Astrocyte of the hippocampus (primary cell): ENCODE results near the gene BTBD1.

Source experiments
- DNase-seq: peaks from one replicate; pipeline ENCODE4 v3.0.0; 2011; ENCODE audit warnings: low read depth, low spot score

Gene BTBD1

GRCh38 chr15:82993144-82993543 is 73.9 kb downstream of the BTBD1 start:
- DNase-seq: no peak

GRCh38 chr15:82992436-82992998 is 74.5 kb downstream of the BTBD1 start:
- DNase-seq: no peak

- no peak for DNase-seq
Measured at GRCh38 chr15:82986442-82986780, 80.6 kb downstream of the BTBD1 start.

- peak; percentile 98 for DNase-seq
Measured at GRCh38 chr15:82985688-82986441, 81.2 kb downstream of the BTBD1 start, which contains the start of gene RAMAC. Gene RAMAC (plus strand): TSS chr15:82986210. CDS start chr15:82989019, 2,809 bp downstream.

GRCh38 chr15:82980981-82981380 is 86.1 kb downstream of the BTBD1 start:
- no peak for DNase-seq

GRCh38 chr15:82979726-82980125 is 87.3 kb downstream of the BTBD1 start:
- DNase-seq: no peak

- DNase-seq: no peak
Measured at GRCh38 chr15:82978438-82978837, 88.6 kb downstream of the BTBD1 start.

GRCh38 chr15:82977076-82977475 is 90.0 kb downstream of the BTBD1 start:
- DNase-seq: no peak

GRCh38 chr15:82972990-82973389 is 94.1 kb downstream of the BTBD1 start:
- no peak for DNase-seq

GRCh38 chr15:82971218-82971984 is 95.7 kb downstream of the BTBD1 start:
- no peak for DNase-seq

GRCh38 chr15:82970696-82971095 is 96.4 kb downstream of the BTBD1 start:
- no peak for DNase-seq

- DNase-seq: no peak
Measured at GRCh38 chr15:82970078-82970686, 96.9 kb downstream of the BTBD1 start.

GRCh38 chr15:82969353-82969752 is 97.7 kb downstream of the BTBD1 start:
- no peak for DNase-seq

GRCh38 chr15:82968066-82968465 is 99.0 kb downstream of the BTBD1 start:
- peak; percentile 71 for DNase-seq

GRCh38 chr15:82966671-82967071 is 100.4 kb downstream of the BTBD1 start:
- no peak for DNase-seq
